HG03469 (cell line): Measurements from ENCODE around the gene ASIC3.

Experiments used
- ATAC-seq: cut with Tn5 transposase; IDR thresholded peaks from one replicate; pipeline ENCODE4 v1.9.1; 2021; ENCODE audit warnings: mild to moderate bottlenecking, moderate library complexity, moderate number of reproducible peaks; ENCODE audit not compliant: unreplicated experiment

ASIC3 gene

GRCh38 chr7:151100921-151101320 lies 52.6 kb downstream of the ASIC3 start:
- no peak for ATAC-seq

GRCh38 chr7:151101621-151102396 lies 53.5 kb downstream of the ASIC3 start:
- no peak for ATAC-seq
